HG03196 (cell line): Measurements from ENCODE around the gene MCM3AP.

Experiments used
- ATAC-seq: cut with Tn5 transposase; IDR thresholded peaks from one replicate; pipeline ENCODE4 v1.9.1; 2021; ENCODE audit not compliant: unreplicated experiment

Gene MCM3AP

GRCh38 chr21:46220275-46220810 is 65.1 kb downstream of the MCM3AP start:
- no peak for ATAC-seq

DNA sequence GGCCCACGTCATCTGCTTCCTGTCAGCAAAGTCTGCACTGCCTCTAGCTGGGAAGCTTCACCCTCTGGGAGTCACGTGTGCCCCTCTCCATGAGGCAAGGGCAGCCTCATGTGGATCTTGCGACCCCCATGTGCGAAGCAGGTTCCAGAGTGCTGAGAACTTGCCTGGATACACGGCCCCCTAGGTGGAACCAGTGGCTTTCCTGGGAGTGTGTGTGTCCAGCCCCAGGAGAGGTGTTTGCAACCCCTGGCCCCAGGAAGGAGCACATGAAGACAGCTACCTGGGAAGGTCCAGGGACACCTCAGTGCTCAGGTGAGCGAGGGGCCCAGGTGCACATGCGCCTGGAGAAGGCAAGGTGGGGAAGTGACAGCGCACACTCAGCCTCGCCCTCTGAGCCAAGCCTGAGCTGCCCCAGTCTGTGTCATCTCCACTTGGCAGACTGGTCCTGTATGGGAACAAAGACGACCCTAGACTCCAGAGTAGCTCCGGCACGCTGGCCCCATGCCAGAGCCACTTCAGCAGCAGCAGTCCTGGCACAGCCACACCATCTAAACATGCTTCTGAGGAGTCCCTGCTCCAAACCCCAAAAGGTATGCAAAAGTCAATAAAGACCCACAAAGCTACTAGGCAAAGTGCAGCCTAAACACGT is 65.7 kb downstream of the MCM3AP start:
- ATAC-seq, result no peak

GRCh38 chr21:46218906-46219590 is 66.4 kb downstream of the MCM3AP start:
- no peak for ATAC-seq

DNA sequence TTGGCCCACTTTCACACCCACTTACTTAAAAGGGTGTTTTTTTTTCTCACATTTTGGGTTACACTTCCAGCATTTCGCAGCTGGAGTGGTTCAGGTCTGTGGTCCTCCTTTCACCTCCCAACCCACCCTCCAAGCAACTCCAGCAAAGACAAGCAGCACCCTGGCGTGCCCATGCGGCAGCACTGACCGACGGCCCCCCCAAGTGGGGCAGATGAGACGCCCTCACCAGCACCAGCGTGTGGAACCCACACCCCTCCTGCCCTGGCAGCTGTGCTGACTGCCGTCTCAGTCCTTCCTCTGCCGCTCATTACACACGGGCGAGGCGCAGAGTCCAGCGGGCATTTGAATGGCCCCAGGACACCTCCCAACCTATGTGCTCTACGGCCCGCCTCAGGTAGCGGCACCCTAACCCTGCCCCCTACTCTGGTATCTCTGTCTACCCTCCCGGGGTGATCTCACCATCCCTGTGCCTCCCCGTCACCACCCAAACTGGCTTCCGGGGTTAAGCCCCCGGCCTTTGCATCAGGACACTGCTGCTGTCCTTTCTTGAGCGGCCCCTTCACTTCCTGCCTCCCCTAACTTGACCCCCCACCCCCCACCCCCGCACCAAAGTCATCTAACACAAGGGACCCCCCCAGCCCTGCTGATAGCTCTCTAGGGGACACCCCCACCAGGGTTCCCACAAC is 67.8 kb downstream of the MCM3AP start:
- ATAC-seq, result no peak

DNA sequence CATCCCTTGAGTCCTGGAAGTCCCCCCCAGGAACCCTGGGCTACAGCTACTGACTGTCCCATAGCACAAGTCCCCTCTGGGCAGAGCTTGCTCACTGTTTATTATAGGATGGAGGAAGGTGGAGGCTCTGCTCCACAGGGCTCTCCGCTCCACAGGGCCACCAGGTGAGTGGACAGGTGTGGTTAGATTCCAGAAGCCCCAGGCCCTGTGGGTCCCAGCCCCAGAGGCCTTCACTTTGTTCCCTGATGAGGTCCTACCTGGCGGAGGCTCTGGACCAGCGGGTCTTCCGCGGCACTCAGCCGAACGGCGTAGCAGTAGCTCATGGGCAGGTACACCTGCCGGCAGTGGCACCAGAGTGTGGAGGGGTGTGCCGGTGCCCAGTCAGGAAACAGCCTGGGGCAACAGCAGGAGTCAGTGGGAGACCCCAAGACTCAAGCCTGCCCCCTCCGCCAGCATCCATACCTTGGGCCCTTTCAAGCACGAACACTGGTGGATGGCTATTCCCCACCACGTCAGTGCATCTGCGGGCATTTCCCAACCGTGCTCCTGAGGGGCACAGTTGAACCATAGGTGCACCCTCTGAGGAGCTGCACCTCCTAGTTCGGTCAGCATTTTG is 69.2 kb downstream of the MCM3AP start:
- ATAC-seq, result no peak

DNA sequence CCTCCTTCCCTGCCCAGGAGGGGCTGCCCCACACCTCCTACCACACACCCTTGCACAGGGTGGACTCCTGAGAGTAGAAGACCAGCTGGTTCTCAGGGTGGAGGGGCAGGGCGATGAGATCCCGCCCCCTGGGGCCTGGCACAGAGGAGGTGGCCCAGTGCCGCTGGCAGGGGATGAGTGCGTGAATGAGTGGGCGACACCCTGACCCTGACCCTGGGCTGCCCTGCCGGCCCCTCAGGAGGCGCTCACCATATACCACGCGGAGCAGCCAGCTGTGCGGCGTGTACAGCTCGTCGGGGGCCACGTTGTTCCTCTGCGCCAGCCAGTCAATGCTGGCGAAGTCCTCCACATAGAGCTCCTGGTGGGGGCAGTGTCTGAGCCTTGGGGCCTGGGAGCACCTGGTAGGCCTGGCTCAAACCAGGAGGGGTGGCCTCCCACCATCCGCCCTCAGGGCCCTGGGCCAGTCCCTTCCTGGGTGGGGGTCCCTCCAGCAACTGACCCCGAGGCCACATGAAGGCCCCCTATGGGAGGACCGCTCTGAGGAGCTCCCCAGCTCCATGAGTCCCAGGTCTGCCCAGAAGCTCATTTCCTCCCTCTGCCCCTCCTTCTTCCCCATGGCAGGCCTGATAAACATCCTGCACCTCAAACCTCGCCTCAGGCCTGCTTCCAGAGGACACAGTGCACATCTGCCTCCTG is 69.8 kb downstream of the MCM3AP start:
- no peak for ATAC-seq

GRCh38 chr21:46214478-46215340 is 70.7 kb downstream of the MCM3AP start:
- ATAC-seq, result no peak

- ATAC-seq, result no peak
Measured at GRCh38 chr21:46213620-46214286, 71.7 kb downstream of the MCM3AP start.

DNA sequence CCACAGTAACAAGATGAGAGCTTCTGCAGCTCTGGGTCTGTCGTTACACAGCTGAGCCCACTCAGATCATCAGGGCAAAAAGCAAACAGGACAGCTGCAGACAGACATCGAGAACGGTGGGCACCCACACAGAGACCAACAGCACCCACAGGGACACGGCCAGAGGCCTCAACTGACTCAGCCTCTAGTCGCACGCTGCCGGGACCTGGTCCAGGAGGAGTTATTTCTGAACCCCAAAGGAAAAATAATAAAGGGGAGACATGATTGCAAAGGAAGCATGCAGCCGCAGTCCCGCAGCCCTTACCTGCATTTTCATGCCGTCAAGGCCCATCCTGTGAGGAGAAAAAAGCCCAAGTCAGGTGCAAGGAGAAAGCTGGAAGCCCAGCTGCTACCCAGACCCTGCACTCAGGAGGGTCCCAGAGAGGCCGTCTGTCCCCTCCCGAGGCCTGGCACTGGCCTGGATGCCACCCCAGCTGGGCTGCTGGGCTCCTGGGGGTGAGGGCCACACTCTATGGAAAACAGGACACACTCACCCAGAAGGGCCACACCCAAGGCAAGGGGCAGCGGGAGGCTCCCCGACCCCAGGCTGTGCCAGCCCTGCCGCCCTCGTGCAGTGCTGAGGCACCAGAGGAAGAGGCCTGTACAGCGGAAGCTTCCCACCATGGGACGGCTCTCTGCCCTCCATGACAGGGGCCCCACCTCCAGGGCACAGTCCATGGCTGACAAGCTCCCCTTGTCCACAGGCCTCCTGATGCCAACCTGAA is 72.5 kb downstream of the MCM3AP start:
- ATAC-seq, result no peak

- ATAC-seq, result no peak
Measured at GRCh38 chr21:46211786-46212720, 73.4 kb downstream of the MCM3AP start.

DNA sequence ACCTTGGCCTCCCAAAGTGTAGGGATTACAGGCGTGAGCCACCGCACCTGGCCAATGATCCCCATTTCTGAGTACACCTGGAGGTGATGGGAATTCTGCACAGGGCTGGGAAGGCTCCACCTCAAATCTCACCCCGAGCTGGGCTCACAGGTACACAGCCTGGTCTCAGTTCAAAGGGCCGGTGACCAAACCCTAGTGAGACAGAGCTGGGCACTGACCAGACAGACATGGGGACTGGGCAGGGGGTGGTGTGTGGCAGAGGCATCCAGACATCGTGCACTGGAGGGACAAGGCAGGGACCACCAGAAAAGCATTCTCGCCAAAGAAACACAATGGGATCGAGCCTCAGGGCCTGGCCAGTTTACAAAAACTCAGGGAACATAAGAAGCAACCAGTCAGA is 74.0 kb downstream of the MCM3AP start:
- no peak for ATAC-seq

- no peak for ATAC-seq
Measured at GRCh38 chr21:46210378-46211136, 74.9 kb downstream of the MCM3AP start.

GRCh38 chr21:46208761-46209721 is 76.4 kb downstream of the MCM3AP start:
- no peak for ATAC-seq

GRCh38 chr21:46207920-46208591 is 77.4 kb downstream of the MCM3AP start:
- no peak for ATAC-seq
